HG02884 (cell line): ENCODE measurements around the gene CNP.
"Not testable (repeated sequence)": the region's sequence is repeated elsewhere in the genome, so short reads cannot be mapped to it uniquely, and the experiment has no call there.

Source experiments
- ATAC-seq: cut with Tn5 transposase; IDR thresholded peaks from one replicate; pipeline ENCODE4 v1.9.1; 2021; ENCODE audit warnings: mild to moderate bottlenecking, moderate library complexity; ENCODE audit not compliant: unreplicated experiment

Gene CNP

GRCh38 chr17:41966463-41967140 lies at the start of gene CNP:
Gene CNP, plus strand, starts transcription at chr17:41966795. Its CDS starts 90 bp downstream, at chr17:41966885.
- ATAC-seq, result peak; percentile 46

- ATAC-seq, result no peak
Observed at GRCh38 chr17:41917192-41917591, 49.4 kb upstream of the CNP start.

- ATAC-seq, result no peak
Observed at GRCh38 chr17:41917679-41918313, 48.8 kb upstream of the CNP start.

GRCh38 chr17:41918314-41919164 lies 48.1 kb upstream of the CNP start, which contains the start of gene ACLY:
Gene ACLY, minus strand, starts transcription at chr17:41918951. Its CDS starts 5,078 bp downstream, at chr17:41913873.
- ATAC-seq, result peak; percentile 79

GRCh38 chr17:41919165-41919817 lies 47.3 kb upstream of the CNP start:
- peak; percentile 4 for ATAC-seq

- no peak for ATAC-seq
Observed at GRCh38 chr17:41919840-41920579, 46.6 kb upstream of the CNP start.

GRCh38 chr17:41920580-41920955 lies 46.0 kb upstream of the CNP start:
- no peak for ATAC-seq

GRCh38 chr17:41925991-41926590 lies 40.5 kb upstream of the CNP start:
- no peak for ATAC-seq

- no peak for ATAC-seq
Observed at GRCh38 chr17:41928693-41929251, 37.8 kb upstream of the CNP start.

GRCh38 chr17:41930009-41930832 lies 36.4 kb upstream of the CNP start, which contains the start of gene ODAD4:
Gene ODAD4, plus strand, starts transcription at chr17:41930617. Its CDS starts 107 bp downstream, at chr17:41930724.
- peak; percentile 97 for ATAC-seq

- ATAC-seq, result not testable (repeated sequence)
Observed at GRCh38 chr17:41930833-41931156, 35.8 kb upstream of the CNP start.

GRCh38 chr17:41931715-41932114 lies 34.9 kb upstream of the CNP start:
- ATAC-seq, result not testable (repeated sequence)

GRCh38 chr17:41932816-41933389 lies 33.7 kb upstream of the CNP start:
- no peak for ATAC-seq

- no peak for ATAC-seq
Observed at GRCh38 chr17:41935641-41936040, 31.0 kb upstream of the CNP start.

GRCh38 chr17:41937970-41938954 lies 28.3 kb upstream of the CNP start:
- no peak for ATAC-seq

- no peak for ATAC-seq
Observed at GRCh38 chr17:41939044-41939692, 27.4 kb upstream of the CNP start.

GRCh38 chr17:41939693-41940090 lies 26.9 kb upstream of the CNP start:
- no peak for ATAC-seq
